NCI-H446 treated with DMSO at 0.1 percent for 48 hours (cell line): ENCODE data around the gene TMC5.
A peak's percentile ranks its signal among the peaks of the same experiment; 100 is the strongest.

ENCODE experiments used
- DNase-seq: peaks from one replicate; lab custom pipeline; 2025; lab: John Stamatoyannopoulos, UW

Gene TMC5

GRCh38 chr16:19506965-19507364 lies 89.3 kb downstream of the TMC5 start:
- DNase-seq: no peak

- DNase-seq: no peak
Measured at GRCh38 chr16:19507867-19508266, 90.2 kb downstream of the TMC5 start.

DNA sequence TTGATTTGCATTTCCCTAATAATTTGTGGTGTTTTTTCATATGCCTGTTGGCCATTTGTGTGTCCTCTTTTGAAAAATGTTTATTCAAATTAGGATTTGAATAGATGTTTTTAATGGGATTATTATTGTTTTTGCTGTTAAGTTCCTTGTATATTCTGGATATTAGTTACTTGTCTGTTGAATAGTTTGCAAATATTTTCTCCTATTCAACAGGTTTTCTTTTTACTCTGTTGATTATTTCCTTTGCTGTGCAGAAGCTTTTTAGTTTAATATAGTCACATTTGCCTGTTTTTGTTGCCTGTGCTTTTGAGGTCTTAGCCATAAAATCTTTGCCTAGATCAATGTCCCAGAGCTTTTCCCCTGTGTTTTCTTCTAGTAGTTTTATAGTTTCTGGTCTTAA lies 94.6 kb downstream of the TMC5 start:
- no peak for DNase-seq

- no peak for DNase-seq
Measured at GRCh38 chr16:19513377-19514053, 95.8 kb downstream of the TMC5 start.

GRCh38 chr16:19515757-19516156 lies 98.1 kb downstream of the TMC5 start:
- no peak for DNase-seq

DNA sequence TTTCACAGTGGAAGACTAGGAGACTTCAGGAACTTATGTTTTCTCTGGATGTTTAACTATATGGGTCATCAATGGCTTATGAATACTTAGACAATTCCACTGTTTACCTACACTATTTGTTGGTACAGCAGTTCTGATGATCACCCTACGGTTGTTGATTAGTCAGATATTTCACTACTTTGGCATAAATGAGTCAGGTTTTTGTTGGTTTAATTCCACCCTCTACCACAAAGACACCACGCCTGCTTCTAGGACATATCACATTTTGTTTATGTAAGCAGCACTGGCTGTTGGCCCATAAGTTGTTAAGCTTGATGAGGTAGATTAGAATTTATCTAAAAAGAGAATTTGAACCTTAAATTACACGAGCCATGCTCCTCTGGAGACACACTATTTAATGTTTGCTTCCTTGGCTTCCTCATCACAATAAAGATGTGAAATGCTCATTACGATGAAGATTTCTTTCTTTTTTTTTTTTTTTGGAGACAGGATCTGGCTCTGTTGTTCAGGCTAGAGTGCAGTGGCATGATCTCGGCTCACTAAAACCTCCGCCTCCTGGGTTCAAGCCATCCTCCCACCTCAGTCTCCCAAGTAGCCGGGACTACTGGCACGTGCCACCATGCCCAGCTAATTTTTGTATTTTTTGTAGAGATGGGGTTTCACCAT lies 99.9 kb downstream of the TMC5 start:
- DNase-seq: no peak

DNA sequence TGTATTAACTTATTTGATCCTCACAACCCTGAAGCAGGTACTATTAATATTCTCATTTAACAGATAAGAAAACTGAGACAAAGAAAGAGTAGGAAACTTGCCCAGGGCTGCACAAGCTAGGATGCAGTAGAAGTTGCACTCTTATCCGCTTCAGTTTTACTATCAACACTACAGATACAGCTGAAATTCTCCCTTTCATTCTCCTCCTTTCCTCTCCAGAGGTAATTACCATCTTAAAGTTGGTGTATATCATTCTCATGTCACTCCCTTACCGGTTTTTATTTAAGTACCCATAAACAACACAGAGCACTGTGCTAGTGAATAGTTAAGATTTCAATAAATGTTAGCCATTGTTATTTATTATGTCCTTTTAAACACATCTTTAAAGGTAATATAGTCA lies 100.7 kb downstream of the TMC5 start:
- DNase-seq: no peak

DNA sequence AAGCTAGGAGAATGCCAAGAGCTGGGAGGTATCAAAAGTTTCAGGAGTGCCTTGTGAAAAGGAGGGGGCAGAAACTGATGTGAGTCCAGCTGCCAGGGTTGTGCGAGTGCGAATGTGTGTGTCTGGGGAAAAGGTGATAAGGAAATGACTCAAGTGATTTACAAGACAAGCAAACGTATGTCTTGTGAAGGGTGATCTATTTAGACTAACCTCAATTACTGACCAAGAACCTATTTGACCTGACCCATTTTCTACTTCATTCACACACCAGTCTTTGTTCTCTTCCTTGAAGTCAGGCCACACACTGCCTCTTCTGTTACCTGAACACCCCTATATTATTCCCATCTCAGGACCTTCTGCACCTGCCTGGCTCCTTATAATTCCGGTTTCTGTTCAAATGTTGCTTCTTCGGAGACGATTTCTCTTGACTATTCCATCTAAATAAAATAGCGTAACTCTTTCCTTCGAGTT lies 103.2 kb downstream of the TMC5 start:
- DNase-seq: no peak

- DNase-seq: peak; percentile 77
Measured at GRCh38 chr16:19521471-19522396, 104.1 kb downstream of the TMC5 start, which contains the start of gene GDE1. TSS of gene GDE1 (minus strand) at chr16:19522098. CDS start at chr16:19521964, 134 bp downstream.

- no peak for DNase-seq
Measured at GRCh38 chr16:19522397-19522732, 104.7 kb downstream of the TMC5 start.

DNA sequence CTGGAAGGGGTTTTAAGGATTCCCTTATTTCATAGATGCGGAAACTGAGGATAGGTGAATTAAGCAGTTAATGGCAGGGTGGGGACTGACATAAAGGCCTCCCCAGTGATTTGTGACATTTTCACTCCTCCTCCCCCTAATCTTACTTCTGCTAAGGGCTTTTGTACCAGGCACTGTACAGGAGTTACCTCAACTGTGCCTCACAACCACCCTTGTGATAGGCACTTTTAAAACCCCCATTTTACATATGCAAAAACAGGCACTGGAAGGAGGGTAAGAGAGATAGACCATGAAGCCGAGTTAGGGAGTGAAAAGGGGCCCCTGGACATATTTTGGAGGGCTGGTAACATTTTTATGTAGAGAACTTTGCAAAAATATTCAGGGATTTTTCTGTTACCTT lies 105.1 kb downstream of the TMC5 start:
- DNase-seq: no peak

DNA sequence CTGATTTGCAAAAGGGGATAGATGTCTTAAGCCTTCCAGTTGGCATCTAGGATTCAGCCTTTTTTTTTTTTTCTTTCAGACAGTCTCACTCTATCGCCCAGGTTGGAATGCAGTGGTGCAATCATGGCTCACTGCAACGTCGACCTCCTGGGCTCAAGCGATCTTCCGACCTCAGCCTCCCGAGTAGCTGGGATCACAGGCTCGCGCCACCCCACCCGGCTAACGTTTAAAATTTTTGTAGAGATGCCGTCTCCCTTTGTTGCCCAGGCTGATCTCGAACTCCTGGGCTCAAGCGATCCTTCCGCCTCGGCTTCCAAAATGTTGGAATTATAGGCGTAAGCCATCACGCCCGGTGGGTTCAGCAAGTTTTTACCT lies 105.5 kb downstream of the TMC5 start:
- DNase-seq: no peak

- DNase-seq: peak; percentile 86
Measured at GRCh38 chr16:19523559-19524355, 106.1 kb downstream of the TMC5 start, which contains the start of gene CCP110. TSS of gene CCP110 (plus strand) at chr16:19523942. CDS start at chr16:19527882, 3,940 bp downstream.

DNA sequence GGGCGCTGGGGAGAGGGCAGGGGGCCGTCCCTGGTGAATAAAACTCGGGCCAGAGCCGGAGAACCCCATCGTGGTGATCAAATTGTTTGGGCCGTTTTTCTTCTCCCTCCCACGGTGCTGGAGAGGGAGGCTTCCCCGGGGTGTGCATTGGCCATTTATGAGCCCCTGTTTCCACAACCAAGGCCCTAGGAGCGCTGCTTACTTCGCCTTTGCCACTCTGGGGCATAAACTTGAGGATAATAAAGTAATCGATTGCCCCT lies 106.6 kb downstream of the TMC5 start:
- DNase-seq: no peak

DNA sequence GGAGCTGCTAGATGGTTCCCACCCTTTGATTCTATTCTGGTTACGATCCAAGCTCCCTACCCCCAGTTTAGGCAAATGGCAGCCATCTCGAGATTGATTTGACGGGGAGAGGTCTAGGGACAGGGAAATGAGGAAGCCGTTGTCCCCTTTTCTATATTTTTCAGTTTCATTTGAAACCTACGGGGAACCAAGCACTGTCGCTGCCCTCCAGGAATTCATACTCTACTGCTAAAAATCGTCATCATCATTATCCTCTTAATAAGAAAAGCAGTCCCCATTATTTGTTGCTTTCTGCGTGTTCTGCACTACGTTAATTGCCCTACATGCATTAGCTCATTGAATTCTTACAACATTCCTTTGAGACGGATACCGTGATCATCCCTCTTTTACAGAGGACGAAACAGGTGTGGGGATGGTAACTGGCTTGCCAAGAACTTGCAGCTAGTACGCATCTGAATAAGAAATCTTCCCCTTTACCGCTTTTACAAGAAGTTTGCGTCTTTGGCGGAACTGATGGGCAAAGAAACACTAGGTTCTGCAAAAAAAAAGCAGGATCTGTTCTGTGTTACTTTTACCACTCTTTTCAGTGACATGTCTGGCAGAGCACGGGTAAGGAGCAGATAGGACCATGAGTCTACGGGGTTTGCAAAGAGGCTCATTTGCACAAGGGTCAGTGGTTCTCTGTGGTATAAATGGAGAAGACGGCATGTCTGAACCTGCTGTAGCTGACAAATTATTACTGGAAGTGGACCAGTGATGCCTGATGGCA lies 107.1 kb downstream of the TMC5 start:
- DNase-seq: no peak

- no peak for DNase-seq
Measured at GRCh38 chr16:19525385-19525723, 107.7 kb downstream of the TMC5 start.

GRCh38 chr16:19527161-19527560 lies 109.5 kb downstream of the TMC5 start:
- no peak for DNase-seq

DNA sequence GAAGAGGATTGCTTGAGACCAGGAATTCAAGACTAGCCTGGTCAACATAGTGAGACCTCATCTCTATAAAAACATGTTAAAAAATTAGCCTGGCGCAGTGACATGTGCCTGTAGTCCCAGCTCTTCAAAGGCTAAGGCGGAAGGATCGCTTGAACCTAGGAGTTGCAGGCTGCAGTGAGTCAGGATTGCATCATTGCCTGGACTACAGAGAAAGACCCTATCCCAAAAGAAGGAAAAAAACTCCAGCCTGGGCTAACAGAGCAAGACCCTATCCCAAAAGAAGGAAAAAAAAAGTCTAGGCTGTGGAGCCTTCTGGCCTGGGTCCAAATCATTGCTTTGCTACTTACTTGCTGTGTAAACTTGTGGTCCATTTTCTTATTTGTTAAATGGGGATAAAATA lies 111.0 kb downstream of the TMC5 start:
- no peak for DNase-seq

DNA sequence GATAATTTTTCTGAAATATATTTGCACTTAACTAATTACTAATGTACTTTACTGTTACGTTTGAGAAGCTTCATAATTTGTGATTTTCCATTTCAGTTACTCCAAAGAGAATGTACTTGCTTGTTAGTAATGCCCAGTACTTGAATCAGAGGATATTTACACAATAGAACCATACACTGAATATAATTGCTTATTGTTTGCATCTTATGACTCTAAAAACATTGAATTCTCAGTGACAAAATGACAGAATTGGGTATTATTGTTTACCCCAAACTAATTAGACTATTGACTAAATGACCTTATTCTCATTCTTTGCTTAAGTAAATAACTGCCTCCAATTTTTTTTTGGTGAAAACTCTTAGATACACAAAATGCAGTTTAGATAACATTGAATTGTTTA lies 114.9 kb downstream of the TMC5 start:
- DNase-seq: no peak

- no peak for DNase-seq
Measured at GRCh38 chr16:19540241-19540970, 122.7 kb downstream of the TMC5 start.
